Uterus (tissue), 4 donors: ENCODE results near the gene PLCH2. TPM values are rescaled to one million over a fixed set of nuclear protein-coding genes. Genes with fewer than 3 reads are reported as not detected.
A peak's percentile ranks its signal among the peaks of the same experiment; 100 is the strongest.

Source experiments
- DNase-seq, 2 donors: peaks; one replicate each; pipeline ENCODE4 v3.0.0-alpha.2; 2019 to 2020
- H3K27ac ChIP-seq, 2 donors: fragments of 200-600 bp; sonication (generic); 1 replicate in 1 of 2; 2 replicates in 1 of 2; pipeline ENCODE4 v1.5.1; 2016 to 2018
- H3K27me3 ChIP-seq, 2 donors: fragments of 200-600 bp; sonication (generic); one replicate each; pipeline ENCODE4 v1.5.1; 2018 to 2019; ENCODE audit warnings: control low read depth in 1 of 2
- H3K36me3 ChIP-seq, 2 donors: fragments of 200-600 bp; sonication (generic); one replicate each; pipeline ENCODE4 v1.5.1; 2019; ENCODE audit warnings: control low read depth in 1 of 2
- H3K4me1 ChIP-seq, 2 donors: fragments of 200-600 bp; sonication (generic); one replicate each; pipeline ENCODE4 v1.5.1; 2018 to 2019; ENCODE audit warnings: control low read depth in 1 of 2
- H3K4me3 ChIP-seq, 2 donors: fragments of 200-600 bp; sonication (generic); 1 replicate in 1 of 2; 2 replicates in 1 of 2; pipeline ENCODE4 v1.5.1; 2018 to 2019; ENCODE audit warnings: mild to moderate bottlenecking in 1 of 2
- H3K9me3 ChIP-seq, 2 donors: fragments of 200-600 bp; sonication (generic); one replicate each; pipeline ENCODE4 v1.5.1; 2019; ENCODE audit warnings: control low read depth in 1 of 2
- CTCF ChIP-seq, 4 experiments: fragments of 200-600 bp in 2 of 4; fragments of 450-650 bp in 2 of 4; sonication (generic) in 2 of 4; IDR thresholded peaks; one replicate each; pipeline ENCODE4 v1.5.1; 2016 to 2019; ENCODE audit warnings: antibody characterized with exemption in 4 of 4, mild to moderate bottlenecking in 2 of 4, moderate library complexity in 1 of 4
- POLR2A ChIP-seq, 2 donors: fragments of 450-650 bp; IDR thresholded peaks; one replicate each; pipeline ENCODE4 v1.6.1; 2016; ENCODE audit warnings: antibody characterized with exemption in 2 of 2, mild to moderate bottlenecking in 1 of 2, moderate library complexity in 1 of 2
- intact Hi-C: fragments of 100-400 bp; cut with DNase I; formaldehyde crosslinking; loops from one replicate; pipeline ENCODE4 v1.15.1; 2023; ENCODE audit warnings: low total_unique reads
- total RNA-seq, 4 donors: library from RNA; depleted of rRNA in 3 of 4; stranded (reverse); fragments of >200 nt in 3 of 4; gene quantifications; one replicate each; pipeline versions ENCODE4 v1.1.0 to v1.2.4, GENCODE V29; 2014 to 2023
- donor health status: DM: yes; HTN: yes; CAD: no.

PLCH2 gene
- total RNA-seq, 4 donors from 2014 or later, result 0.21 to 3.0 TPM; not detected in 2

GRCh38 chr1:2520806-2521205 lies 44.7 kb downstream of the PLCH2 start:
- no peak for TF ChIP-seq CTCF (IDR thresholded peaks at IDR 0.05)
- no peak for TF ChIP-seq POLR2A (IDR thresholded peaks at IDR 0.05)
- no peaks in the 10 kb centered on the region for H3K9me3 ChIP-seq
- peaks cover 0 to 16% of the 10 kb centered on the region in 2 donors for H3K4me1 ChIP-seq
- intact Hi-C loops, result no loop called here
- no peak overlapping the region for H3K4me3 ChIP-seq
- no peaks in the 10 kb centered on the region for H3K36me3 ChIP-seq
- no peak for DNase-seq
- no peaks in the 10 kb centered on the region for H3K27me3 ChIP-seq
- no peak overlapping the region for H3K27ac ChIP-seq

- Histone ChIP-seq H3K9me3 (no peaks in the 10 kb centered on the region), H3K27me3 (no peaks in the 10 kb centered on the region), H3K27ac (no peak overlapping the region), H3K4me3 (no peak overlapping the region), H3K4me1 (peaks cover 0 to 20% of the 10 kb centered on the region in 2 donors), H3K36me3 (no peaks in the 10 kb centered on the region)
- DNase-seq, result no peak
- TF ChIP-seq POLR2A (IDR thresholded peaks at IDR 0.05), result no peak
- no peak for TF ChIP-seq CTCF (IDR thresholded peaks at IDR 0.05)
- intact Hi-C loops, result no loop called here
Measured at GRCh38 chr1:2522230-2522629, 46.1 kb downstream of the PLCH2 start.

DNA sequence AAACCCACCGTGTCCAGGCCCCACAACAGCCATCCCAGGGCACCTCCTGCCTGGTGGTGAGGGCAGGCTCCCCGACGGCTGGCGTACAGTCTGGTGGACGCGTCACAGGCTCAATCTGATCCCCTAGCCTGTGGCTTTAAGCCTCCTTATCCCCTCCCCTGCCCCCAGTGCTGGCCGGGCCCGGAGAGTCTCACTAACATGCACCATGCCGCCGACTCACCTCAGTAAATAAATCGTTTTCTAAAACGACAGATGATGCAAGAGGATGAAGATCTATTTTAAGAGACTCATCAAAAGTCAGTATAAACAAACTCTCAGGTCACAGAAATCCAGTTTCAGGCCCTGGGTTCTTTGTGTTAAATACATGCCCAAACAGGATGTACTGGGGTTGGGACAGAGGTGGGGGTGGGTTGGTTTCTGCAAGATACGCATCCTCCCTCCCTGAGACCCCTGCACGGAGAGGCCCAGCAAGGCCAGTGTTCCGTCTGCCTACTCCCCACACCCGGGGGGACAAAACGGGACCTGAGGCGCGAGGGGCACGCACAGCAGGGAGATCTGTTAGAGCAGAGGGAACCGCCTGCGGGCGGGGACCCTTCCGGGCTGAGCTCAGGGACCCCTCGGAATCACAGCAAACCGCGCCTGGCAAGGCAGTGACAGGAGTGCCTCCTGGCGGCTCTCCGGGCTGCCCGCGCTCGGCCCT lies 47.3 kb downstream of the PLCH2 start:
- H3K27ac ChIP-seq, result no peak overlapping the region
- no peaks in the 10 kb centered on the region for H3K9me3 ChIP-seq
- peaks cover 0 to 20% of the 10 kb centered on the region in 2 donors for H3K4me1 ChIP-seq
- no peaks in the 10 kb centered on the region for H3K36me3 ChIP-seq
- H3K4me3 ChIP-seq, result no peak overlapping the region
- no peaks in the 10 kb centered on the region for H3K27me3 ChIP-seq
- no peak for DNase-seq
- TF ChIP-seq POLR2A (IDR thresholded peaks at IDR 0.05) (no peak), CTCF (IDR thresholded peaks at IDR 0.05) (no peak)
- intact Hi-C loops, result no loop called here

- Histone ChIP-seq H3K27ac (no peak overlapping the region), H3K4me3 (no peak overlapping the region), H3K4me1 (peaks cover 0 to 20% of the 10 kb centered on the region in 2 donors), H3K27me3 (peaks cover 0 to 4% of the 10 kb centered on the region in 2 donors), H3K36me3 (no peaks in the 10 kb centered on the region), H3K9me3 (no peaks in the 10 kb centered on the region)
- DNase-seq, result no peak
- no peak for TF ChIP-seq CTCF (IDR thresholded peaks at IDR 0.05)
- TF ChIP-seq POLR2A (IDR thresholded peaks at IDR 0.05), result no peak
- intact Hi-C loops, result no loop called here
Measured at GRCh38 chr1:2523891-2524609, 48.0 kb downstream of the PLCH2 start.

DNA sequence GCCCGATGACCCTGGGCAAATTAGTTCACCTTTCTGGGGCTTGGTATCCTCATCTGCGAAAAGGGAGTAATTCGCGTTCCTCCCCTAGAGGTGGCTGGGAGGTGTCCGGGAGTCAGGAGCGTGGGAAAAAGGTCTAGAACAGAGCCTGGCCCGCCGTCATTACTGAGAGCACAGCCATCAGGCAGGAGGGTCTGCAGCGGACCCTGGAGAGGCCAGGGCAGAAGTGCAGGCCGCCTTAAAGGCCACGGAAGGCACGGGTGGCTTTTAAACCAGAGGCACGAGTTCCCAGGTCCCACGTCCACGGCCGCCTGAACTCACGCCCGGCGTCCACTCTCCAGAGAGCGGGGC lies 49.5 kb downstream of the PLCH2 start:
- peaks cover 0 to 27% of the 10 kb centered on the region in 2 donors for H3K4me1 ChIP-seq
- no peaks in the 10 kb centered on the region for H3K36me3 ChIP-seq
- no peak for TF ChIP-seq CTCF (IDR thresholded peaks at IDR 0.05)
- TF ChIP-seq POLR2A (IDR thresholded peaks at IDR 0.05), result no peak
- peak overlapping the region; percentile 60 to 73 for H3K4me3 ChIP-seq
- no peaks in the 10 kb centered on the region for H3K9me3 ChIP-seq
- DNase-seq, result no peak
- H3K27ac ChIP-seq, result peak overlapping the region; percentile 72 to 92
- intact Hi-C loops, result no loop called here
- peaks cover 3 to 9% of the 10 kb centered on the region in 2 donors for H3K27me3 ChIP-seq
